Measurements from ENCODE around the gene KRTAP2-3. TPM values are rescaled to one million over a fixed set of nuclear protein-coding genes. Genes with fewer than 3 reads are reported as not detected.
"Not testable (repeated sequence)": the region's sequence is repeated elsewhere in the genome, so short reads cannot be mapped to it uniquely, and the experiment has no call there.

Gene KRTAP2-3
- total RNA-seq, 2 donors from 2014 or later = not detected

- Mint-ChIP-seq H3K27me3 (ENCODE audit: insufficient read depth) (no peaks in the 10 kb centered on the region), H3K36me3 (ENCODE audit: low read depth) (no peaks in the 10 kb centered on the region), H3K27ac (no peak overlapping the region), H3K4me3 (no peak overlapping the region), H3K9me3 (no peaks in the 10 kb centered on the region), H3K4me1 (peaks cover 14% of the 10 kb centered on the region)
- Histone ChIP-seq H3K4me3 (ENCODE audit: low read length) (no peak overlapping the region), H3K27ac (ENCODE audit: low read depth, low read length) (no peak overlapping the region), H3K9me3 (ENCODE audit: control insufficient read depth, low read length) (no peaks in the 10 kb centered on the region), H3K4me1 (ENCODE audit: control insufficient read depth, insufficient read depth, low read length) (no peaks in the 10 kb centered on the region), H3K36me3 (ENCODE audit: control insufficient read depth, insufficient read depth, low read length) (no peaks in the 10 kb centered on the region), H3K9ac (ENCODE audit: extremely low read depth, low read length, poor library complexity, severe bottlenecking) (no peak overlapping the region), H3K27me3 (ENCODE audit: control insufficient read depth, insufficient read depth, low read length, poor library complexity, severe bottlenecking) (no peaks in the 10 kb centered on the region)
- DNase-seq = no peak
- WGBS, 2 experiments (ENCODE audit: insufficient coverage in 1 of 2, insufficient read length in 1 of 2) = 87 to 88% methylated on average over 7 of the region's 7 CpGs
- TF ChIP-seq CTCF (conservative IDR thresholded peaks at IDR 0.05) = no peak
Observed at GRCh38 chr17:41048441-41048840, 11.5 kb downstream of the KRTAP2-3 start.

- H3K9ac ChIP-seq (ENCODE audit: extremely low read depth, low read length, poor library complexity, severe bottlenecking); DNase-seq; H3K4me3 Mint-ChIP-seq; H3K4me1 ChIP-seq (ENCODE audit: control insufficient read depth, insufficient read depth, low read length); H3K27me3 ChIP-seq (ENCODE audit: control insufficient read depth, insufficient read depth, low read length, poor library complexity, severe bottlenecking); H3K9me3 Mint-ChIP-seq; H3K9me3 ChIP-seq (ENCODE audit: control insufficient read depth, low read length); H3K36me3 ChIP-seq (ENCODE audit: control insufficient read depth, insufficient read depth, low read length); H3K4me3 ChIP-seq (ENCODE audit: low read length); H3K27ac Mint-ChIP-seq; H3K36me3 Mint-ChIP-seq (ENCODE audit: low read depth); H3K27ac ChIP-seq (ENCODE audit: low read depth, low read length); H3K27me3 Mint-ChIP-seq (ENCODE audit: insufficient read depth): not testable (repeated sequence)
- peaks cover 14% of the 10 kb centered on the region for H3K4me1 Mint-ChIP-seq
- 97% methylated on average over 6 of the region's 33 CpGs; no CpG with 5 or more reads in 1 of the 2 experiments for WGBS, 2 experiments (ENCODE audit: insufficient coverage in 1 of 2, insufficient read length in 1 of 2)
Observed at GRCh38 chr17:41046735-41047465, 13.0 kb downstream of the KRTAP2-3 start, which contains the start of gene KRTAP2-1. Gene KRTAP2-1, minus strand, starts transcription at chr17:41047316. Its CDS starts 49 bp downstream, at chr17:41047267.

- H3K27ac ChIP-seq (ENCODE audit: low read depth, low read length) = no peak overlapping the region
- Mint-ChIP-seq H3K27ac (no peak overlapping the region), H3K9me3 (no peaks in the 10 kb centered on the region), H3K36me3 (ENCODE audit: low read depth) (no peaks in the 10 kb centered on the region), H3K27me3 (ENCODE audit: insufficient read depth) (no peaks in the 10 kb centered on the region), H3K4me1 (peaks cover 4% of the 10 kb centered on the region), H3K4me3 (no peak overlapping the region)
- H3K36me3 ChIP-seq (ENCODE audit: control insufficient read depth, insufficient read depth, low read length) = no peaks in the 10 kb centered on the region
- no peaks in the 10 kb centered on the region for H3K9me3 ChIP-seq (ENCODE audit: control insufficient read depth, low read length)
- no peak for TF ChIP-seq CTCF (conservative IDR thresholded peaks at IDR 0.05)
- no peak for DNase-seq
- H3K27me3 ChIP-seq (ENCODE audit: control insufficient read depth, insufficient read depth, low read length, poor library complexity, severe bottlenecking) = no peaks in the 10 kb centered on the region
- WGBS, 2 experiments (ENCODE audit: insufficient coverage in 1 of 2, insufficient read length in 1 of 2) = 100% methylated on average over 1 of the region's 1 CpG; no CpG with 5 or more reads in 1 of the 2 experiments
- H3K9ac ChIP-seq (ENCODE audit: extremely low read depth, low read length, poor library complexity, severe bottlenecking) = no peak overlapping the region
- no peak overlapping the region for H3K4me3 ChIP-seq (ENCODE audit: low read length)
- H3K4me1 ChIP-seq (ENCODE audit: control insufficient read depth, insufficient read depth, low read length) = no peaks in the 10 kb centered on the region
Observed at GRCh38 chr17:41042953-41043352, 17.0 kb downstream of the KRTAP2-3 start.

- H3K27me3 Mint-ChIP-seq (ENCODE audit: insufficient read depth); H3K4me3 ChIP-seq (ENCODE audit: low read length); H3K9ac ChIP-seq (ENCODE audit: extremely low read depth, low read length, poor library complexity, severe bottlenecking); DNase-seq; H3K27me3 ChIP-seq (ENCODE audit: control insufficient read depth, insufficient read depth, low read length, poor library complexity, severe bottlenecking); H3K27ac Mint-ChIP-seq; H3K36me3 ChIP-seq (ENCODE audit: control insufficient read depth, insufficient read depth, low read length); H3K4me3 Mint-ChIP-seq; H3K9me3 Mint-ChIP-seq; H3K9me3 ChIP-seq (ENCODE audit: control insufficient read depth, low read length); H3K27ac ChIP-seq (ENCODE audit: low read depth, low read length); H3K4me1 Mint-ChIP-seq; H3K4me1 ChIP-seq (ENCODE audit: control insufficient read depth, insufficient read depth, low read length); H3K36me3 Mint-ChIP-seq (ENCODE audit: low read depth): not testable (repeated sequence)
- 89 to 92% methylated on average over 4 to 12 of the region's 14 CpGs for WGBS, 2 experiments (ENCODE audit: insufficient coverage in 1 of 2, insufficient read length in 1 of 2)
Observed at GRCh38 chr17:41040783-41041571, 18.9 kb downstream of the KRTAP2-3 start, which contains the start of gene KRTAP1-1. Gene KRTAP1-1, minus strand, starts transcription at chr17:41041450. Its CDS starts 53 bp downstream, at chr17:41041397.

Measured in endodermal cell (in vitro differentiated cells).